ENCODE results near the gene TEAD4.

- TF ChIP-seq CTCF (IDR thresholded peaks at IDR 0.05), result no peak
- no peak for TF ChIP-seq EZH2phosphoT487 (IDR thresholded peaks at IDR 0.05)
Observed at GRCh38 chr12:3061059-3061458, 101.9 kb downstream of the TEAD4 start.

Data from neural progenitor cell (in vitro differentiated cells).